ENCODE results near the gene FCRLB. TPM values are rescaled to one million over a fixed set of nuclear protein-coding genes. Genes with fewer than 3 reads are reported as not detected.

FCRLB gene
- total and polyA plus RNA-seq, 9 of the 15 experiments (the other 6 are each of a cell fraction or from before 2014, with no cell fraction given): 0.20 to 4.6 (median 1.3) TPM

GRCh38 chr1:161721738-161722343, 497 bp downstream of the FCRLB start (continued):
- TF ChIP-seq REST (IDR thresholded peaks at IDR 0.05; ENCODE audit: borderline replicate concordance): peak; percentile 51
- no peak for TF ChIP-seq REST (CRISPR knock-in tag; IDR thresholded peaks at IDR 0.05; ENCODE audit: low read depth)
- TF ChIP-seq ZNF766 (CRISPR knock-in tag; conservative IDR thresholded peaks at IDR 0.05): peak; percentile 69
- TF ChIP-seq MAZ (CRISPR knock-in tag; conservative IDR thresholded peaks at IDR 0.05 in 1 of 2, IDR thresholded peaks at IDR 0.05 in 1 of 2): peak; percentile 46 to 62; a peak in 2 of 4 replicates
- no peak for TF ChIP-seq THRAP3 (IDR thresholded peaks at IDR 0.05; ENCODE audit: borderline replicate concordance)
- peak; percentile 82 for TF ChIP-seq MAFG (tag; conservative IDR thresholded peaks at IDR 0.05)

All from K562 (cell line).